ENCODE measurements around the gene GPR153.

Gene GPR153

GRCh38 chr1:6206520-6206855 is 54.4 kb downstream of the GPR153 start:
- DNase-seq (ENCODE audit: low spot score) (no peak), FAIRE-seq (no peak)

GRCh38 chr1:6205849-6206519 is 54.9 kb downstream of the GPR153 start, which contains the start of gene RNF207:
RNF207 (plus strand) TSS chr1:6206119; CDS start chr1:6206536, 417 bp downstream.
- FAIRE-seq: no peak
- DNase-seq (ENCODE audit: low spot score): peak; percentile 74

GRCh38 chr1:6202256-6202655 is 58.6 kb downstream of the GPR153 start:
- DNase-seq (ENCODE audit: low spot score) (no peak), FAIRE-seq (no peak)

- no peak for DNase-seq (ENCODE audit: low spot score)
Observed at GRCh38 chr1:6200188-6200809, 60.6 kb downstream of the GPR153 start.

GRCh38 chr1:6199298-6200187 is 61.4 kb downstream of the GPR153 start, which contains the start of gene RPL22:
RPL22 (minus strand) TSS chr1:6199595; CDS start chr1:6199573, 22 bp downstream.
- DNase-seq (ENCODE audit: low spot score) (peak; percentile 97), FAIRE-seq (peak; percentile 88)

More at GRCh38 chr1:6200188-6200809, 60.6 kb downstream of the GPR153 start:
- no peak for FAIRE-seq

- DNase-seq (ENCODE audit: low spot score) (no peak), FAIRE-seq (no peak)
Observed at GRCh38 chr1:6198646-6199297, 62.1 kb downstream of the GPR153 start.

GRCh38 chr1:6197746-6198427 is 63.0 kb downstream of the GPR153 start:
- no peak for FAIRE-seq
- no peak for DNase-seq (ENCODE audit: low spot score)

All from RCC 7860 (cell line).